HG03457 (cell line): ENCODE data around the gene EPB41L4A.
"Not testable (repeated sequence)": the region's sequence is repeated elsewhere in the genome, so short reads cannot be mapped to it uniquely, and the experiment has no call there.

ENCODE experiments used
- ATAC-seq: cut with Tn5 transposase; IDR thresholded peaks from one replicate; pipeline ENCODE4 v1.9.1; 2021; ENCODE audit warnings: moderate number of reproducible peaks; ENCODE audit not compliant: unreplicated experiment

The EPB41L4A gene

GRCh38 chr5:112419164-112419985 is at the start of gene EPB41L4A:
EPB41L4A (minus strand) TSS chr5:112419277; CDS start chr5:112419039, 238 bp downstream.
- no peak for ATAC-seq

- no peak for ATAC-seq
These were observed 48.4 kb upstream of the EPB41L4A start for GRCh38 chr5:112467485-112467884.

- ATAC-seq = not testable (repeated sequence)
These were observed 47.2 kb upstream of the EPB41L4A start for GRCh38 chr5:112466261-112466660.

DNA sequence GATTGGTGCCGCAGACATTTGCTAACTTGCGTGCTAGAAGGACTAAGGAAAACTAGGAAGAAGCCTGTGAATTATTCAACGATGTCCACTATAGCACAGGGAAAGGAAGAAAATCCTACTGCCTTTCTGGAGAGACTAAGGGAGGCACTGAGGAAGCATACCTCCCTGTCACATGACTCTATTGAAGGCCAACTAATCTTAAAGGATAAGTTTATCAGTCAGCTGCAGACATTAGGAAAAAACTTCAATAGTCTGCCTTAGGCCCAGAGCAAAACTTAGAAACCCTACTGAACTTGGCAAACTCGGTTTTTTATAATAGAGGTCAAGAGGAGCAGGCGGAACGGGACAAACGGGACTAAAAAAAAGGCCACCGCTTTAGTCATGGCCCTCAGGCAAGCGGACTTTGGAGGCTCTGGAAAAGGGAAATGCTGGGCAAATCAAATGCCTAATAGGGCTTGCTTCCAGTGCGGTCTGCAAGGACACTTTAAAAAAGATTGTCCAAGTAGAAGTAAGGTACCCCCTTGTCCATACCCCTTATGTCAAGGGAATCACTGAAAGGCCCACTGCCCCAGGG is 28.2 kb upstream of the EPB41L4A start:
- ATAC-seq = not testable (repeated sequence)

GRCh38 chr5:112445626-112446350 is 26.7 kb upstream of the EPB41L4A start:
- ATAC-seq = no peak

DNA sequence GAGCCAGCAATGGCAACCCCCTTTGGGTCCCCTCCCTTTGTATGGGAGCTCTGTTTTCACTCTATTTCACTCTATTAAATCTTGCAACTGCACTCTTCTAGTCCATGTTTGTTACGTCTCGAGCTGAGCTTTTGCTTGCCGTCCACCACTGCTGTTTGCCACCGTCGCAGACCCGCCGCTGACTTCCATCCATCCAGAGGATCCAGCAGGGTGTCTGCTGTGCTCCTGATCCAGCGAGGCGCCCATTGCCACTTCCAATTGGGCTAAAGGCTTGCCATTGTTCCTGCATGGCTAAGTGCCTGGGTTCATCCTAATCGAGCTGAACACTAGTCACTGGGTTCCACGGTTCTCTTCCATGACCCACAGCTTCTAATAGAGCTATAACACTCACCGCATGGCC is 24.9 kb upstream of the EPB41L4A start:
- ATAC-seq = not testable (repeated sequence)

DNA sequence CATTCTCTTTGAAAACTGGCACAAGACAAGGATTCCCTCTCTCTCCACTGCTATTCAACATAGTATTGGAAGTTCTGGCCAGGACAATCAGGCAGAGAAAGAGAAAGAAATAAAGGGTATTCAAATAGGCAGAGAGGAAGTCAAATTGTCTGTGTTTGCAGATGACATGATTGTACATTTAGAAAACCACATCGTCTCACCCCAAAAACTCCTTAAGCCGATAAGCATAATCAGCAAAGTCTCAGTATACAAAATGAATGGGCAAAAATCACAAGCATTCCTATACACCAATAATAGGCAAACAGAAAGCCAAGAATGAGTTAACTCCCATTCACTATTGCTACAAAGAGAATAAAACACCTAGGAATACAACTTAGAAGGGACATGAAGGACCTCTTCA is 21.0 kb upstream of the EPB41L4A start:
- no peak for ATAC-seq

GRCh38 chr5:112436144-112436543 is 17.1 kb upstream of the EPB41L4A start:
- no peak for ATAC-seq

DNA sequence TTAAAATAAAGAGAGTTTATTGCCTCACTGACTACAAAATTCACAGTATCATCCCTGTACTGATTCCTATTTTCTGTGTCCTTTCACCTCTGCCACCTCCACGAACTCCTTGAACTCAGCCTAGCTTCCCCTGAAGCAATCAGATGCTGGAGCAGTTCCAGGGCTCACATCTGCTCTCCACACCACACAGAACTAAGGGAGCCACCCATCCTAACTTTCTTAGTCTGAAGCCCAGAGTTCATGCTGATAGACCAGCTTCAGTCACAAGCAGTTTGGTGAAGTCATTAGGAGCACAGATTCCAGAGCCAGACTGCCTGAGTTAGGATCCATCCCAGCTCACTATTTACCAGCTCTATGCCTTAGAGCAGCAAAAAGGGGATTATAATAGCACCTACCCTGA is 15.6 kb upstream of the EPB41L4A start:
- no peak for ATAC-seq

DNA sequence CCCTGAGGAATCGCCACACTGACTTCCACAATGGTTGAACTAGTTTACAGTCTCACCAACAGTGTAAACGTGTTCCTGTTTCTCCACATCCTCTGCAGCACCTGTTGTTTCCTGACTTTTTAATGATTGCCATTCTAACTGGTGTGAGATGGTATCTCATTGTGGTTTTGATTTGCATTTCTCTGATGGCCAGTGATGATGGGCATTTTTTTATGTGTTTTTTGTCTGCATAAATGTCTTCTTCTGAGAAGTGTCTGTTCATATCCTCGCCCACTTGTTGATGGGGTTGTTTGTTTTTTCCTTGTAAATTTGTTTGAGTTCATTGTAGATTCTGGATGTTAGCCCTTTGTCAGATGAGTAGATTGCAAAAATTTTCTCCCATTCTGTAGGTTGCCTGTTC is 7.1 kb upstream of the EPB41L4A start:
- ATAC-seq = not testable (repeated sequence)

- peak; percentile 85 for ATAC-seq
These were observed 1.1 kb upstream of the EPB41L4A start for GRCh38 chr5:112419986-112420864.

- ATAC-seq = no peak
These were observed 366 bp downstream of the EPB41L4A start for GRCh38 chr5:112418659-112419163.

- ATAC-seq = no peak
These were observed 982 bp downstream of the EPB41L4A start for GRCh38 chr5:112417931-112418658.

DNA sequence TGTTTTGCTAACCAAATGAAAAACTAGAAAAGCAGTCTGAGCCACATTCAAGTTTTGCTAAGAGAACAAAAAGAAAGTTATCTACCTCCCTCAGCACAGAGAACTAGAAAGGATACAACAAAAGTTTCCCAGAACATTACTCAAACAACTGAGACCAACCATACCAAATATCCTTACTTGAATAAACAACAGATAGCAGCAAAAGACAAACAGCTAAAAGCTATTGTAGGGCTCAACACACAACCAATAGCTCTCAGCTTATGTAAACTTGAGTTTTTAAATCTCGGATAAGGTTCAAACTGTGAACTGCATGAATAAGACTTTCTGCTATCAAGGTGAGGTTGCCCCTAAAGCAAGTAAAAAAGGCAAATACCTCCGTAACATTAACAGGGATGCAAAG is 3.5 kb downstream of the EPB41L4A start:
- ATAC-seq = no peak

DNA sequence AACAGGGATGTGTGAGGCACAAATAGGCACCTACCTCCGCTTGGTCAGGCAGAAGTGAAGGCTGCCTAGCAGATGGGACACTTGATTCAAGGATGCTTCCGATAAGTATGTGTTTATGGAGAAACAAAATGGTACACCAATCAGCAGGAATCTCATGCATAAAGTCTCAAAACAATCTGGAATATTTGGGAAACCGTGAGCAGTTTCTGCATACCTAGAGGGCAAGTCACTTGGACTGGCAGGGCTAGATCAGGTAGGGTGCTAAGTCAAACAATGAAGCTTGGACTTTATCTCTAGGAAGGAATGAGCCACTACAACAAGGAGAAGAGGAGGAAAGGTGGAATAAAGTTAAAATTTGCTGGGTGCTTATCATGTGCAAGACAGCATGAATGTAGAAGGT is 5.5 kb downstream of the EPB41L4A start:
- no peak for ATAC-seq

DNA sequence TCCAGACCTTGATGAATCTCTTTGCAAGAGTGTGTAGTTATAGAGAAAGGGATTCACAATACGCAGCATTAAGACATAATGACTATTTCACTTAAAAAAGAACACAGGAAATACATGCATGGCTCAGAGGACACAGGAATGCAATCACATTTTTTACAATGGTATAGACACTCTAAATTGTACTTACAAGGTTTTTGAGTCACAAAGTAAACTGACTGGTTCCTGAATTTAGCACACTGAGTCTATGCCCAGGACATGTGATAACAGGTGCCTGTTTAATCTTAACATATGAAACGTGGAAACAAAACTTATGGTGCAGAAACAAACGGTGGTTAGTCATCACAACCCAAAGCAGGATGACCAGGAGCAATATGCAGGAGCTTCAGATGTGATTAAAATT is 6.7 kb downstream of the EPB41L4A start:
- no peak for ATAC-seq

GRCh38 chr5:112411903-112412302 is 7.2 kb downstream of the EPB41L4A start:
- ATAC-seq = no peak

- no peak for ATAC-seq
These were observed 11.4 kb downstream of the EPB41L4A start for GRCh38 chr5:112407666-112408065.

- ATAC-seq = no peak
These were observed 11.8 kb downstream of the EPB41L4A start for GRCh38 chr5:112407240-112407639.

DNA sequence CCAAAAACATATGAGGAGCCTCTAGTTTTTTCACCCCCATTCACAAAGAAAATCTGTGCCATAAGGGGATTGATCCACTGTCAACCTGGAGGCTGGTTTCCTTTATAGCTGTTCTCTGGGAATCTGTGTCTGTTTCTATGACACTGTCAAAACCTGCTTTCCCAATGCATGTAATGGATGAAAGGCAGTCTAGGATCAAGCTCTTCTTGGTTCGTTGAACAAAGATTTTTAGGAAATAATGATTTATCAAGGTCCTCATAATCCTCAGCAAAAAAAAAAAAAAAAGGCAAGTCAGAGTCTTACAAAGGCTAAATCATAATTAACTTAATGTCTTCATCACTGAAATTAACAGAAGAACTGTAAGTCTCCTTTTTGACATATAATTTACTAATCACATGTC is 16.0 kb downstream of the EPB41L4A start:
- no peak for ATAC-seq
